Measurements from ENCODE around the gene LIF.

DNA sequence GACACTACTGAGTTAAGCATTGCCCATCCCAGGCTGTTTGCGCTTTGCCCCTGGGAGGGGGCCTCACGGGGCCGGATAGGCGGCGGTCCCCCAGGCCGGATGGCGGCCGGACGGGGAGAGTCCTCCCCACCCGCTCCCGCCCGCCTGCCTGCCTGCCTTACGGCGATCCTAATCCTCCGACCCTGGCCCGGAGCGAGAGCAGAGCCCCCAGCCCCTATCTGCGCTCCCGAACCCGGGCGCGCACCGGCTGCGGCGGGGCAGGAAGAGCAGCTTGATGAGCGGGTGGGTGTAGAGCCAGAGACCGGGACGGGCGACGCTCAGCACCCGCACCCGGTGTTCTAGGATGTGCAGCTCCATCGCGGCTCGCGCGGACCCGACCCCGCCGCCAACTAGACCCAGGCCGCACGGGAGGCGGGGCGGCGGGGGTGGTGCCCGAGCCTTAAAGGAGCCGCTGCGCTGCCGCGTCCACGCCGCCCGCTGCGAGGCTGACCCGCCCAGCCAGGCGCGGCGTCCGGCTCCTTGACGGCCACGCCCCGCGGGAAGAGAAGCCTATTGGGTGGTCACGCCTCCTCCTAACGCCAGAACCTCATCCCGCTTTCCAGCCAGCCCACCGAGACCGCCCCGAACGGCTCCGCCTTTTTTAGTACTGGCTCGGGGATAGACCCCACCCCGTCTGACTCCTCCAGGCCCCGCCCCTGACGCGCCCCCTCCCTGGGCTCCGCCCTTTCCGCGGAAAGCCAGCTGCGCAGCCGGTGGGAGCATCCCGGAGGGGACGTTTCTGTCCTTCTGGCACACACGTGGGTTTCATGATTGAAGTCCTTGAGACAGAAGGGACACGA is 42.8 kb upstream of the LIF start, which contains the start of gene CASTOR1:
- TF ChIP-seq, protein P1, sequence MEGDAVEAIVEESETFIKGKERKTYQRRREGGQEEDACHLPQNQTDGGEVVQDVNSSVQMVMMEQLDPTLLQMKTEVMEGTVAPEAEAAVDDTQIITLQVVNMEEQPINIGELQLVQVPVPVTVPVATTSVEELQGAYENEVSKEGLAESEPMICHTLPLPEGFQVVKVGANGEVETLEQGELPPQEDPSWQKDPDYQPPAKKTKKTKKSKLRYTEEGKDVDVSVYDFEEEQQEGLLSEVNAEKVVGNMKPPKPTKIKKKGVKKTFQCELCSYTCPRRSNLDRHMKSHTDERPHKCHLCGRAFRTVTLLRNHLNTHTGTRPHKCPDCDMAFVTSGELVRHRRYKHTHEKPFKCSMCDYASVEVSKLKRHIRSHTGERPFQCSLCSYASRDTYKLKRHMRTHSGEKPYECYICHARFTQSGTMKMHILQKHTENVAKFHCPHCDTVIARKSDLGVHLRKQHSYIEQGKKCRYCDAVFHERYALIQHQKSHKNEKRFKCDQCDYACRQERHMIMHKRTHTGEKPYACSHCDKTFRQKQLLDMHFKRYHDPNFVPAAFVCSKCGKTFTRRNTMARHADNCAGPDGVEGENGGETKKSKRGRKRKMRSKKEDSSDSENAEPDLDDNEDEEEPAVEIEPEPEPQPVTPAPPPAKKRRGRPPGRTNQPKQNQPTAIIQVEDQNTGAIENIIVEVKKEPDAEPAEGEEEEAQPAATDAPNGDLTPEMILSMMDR (IDR thresholded peaks at IDR 0.05): peak in 1 of 5 experiments; percentile 20
- peak; percentile 63 to 93 for TF ChIP-seq POLR2A (IDR thresholded peaks at IDR 0.05)

Data from tibial nerve (tissue), 3 donors.